CD4-positive, alpha-beta memory T cell (primary cell): ENCODE results near the gene POLD2. TPM values are rescaled to one million over a fixed set of nuclear protein-coding genes. Genes with fewer than 3 reads are reported as not detected.

Source experiments
- CTCF ChIA-PET: fragments of 350-600 bp; sonication (Branson Sonifier 250); formaldehyde crosslinking; loops from one replicate; lab custom pipeline; 2021; ENCODE audit warnings: inconsistent platforms; ENCODE audit not compliant: partially characterized antibody; lab: Charles Lee
- POLR2A ChIA-PET: fragments of 350-600 bp; sonication (Branson Sonifier 250); formaldehyde crosslinking; loops from one replicate; lab custom pipeline; 2021; ENCODE audit not compliant: partially characterized antibody; lab: Charles Lee
- DNase-seq, 5 donors: peaks; one replicate each; pipeline versions ENCODE4 v3.0.0 to v3.0.0-alpha.2; 2020 to 2022; ENCODE audit warnings: mixed read lengths in 1 of 5
- H3K27ac ChIP-seq: one replicate; pipeline ENCODE4 v1.7.0; 2013; ENCODE audit warnings: low read depth, low read length
- H3K27me3 ChIP-seq: 2 replicates; pipeline ENCODE4 v1.7.0; 2013; ENCODE audit warnings: mild to moderate bottlenecking, low read length, moderate library complexity; ENCODE audit not compliant: insufficient read depth
- H3K36me3 ChIP-seq: 2 replicates; pipeline ENCODE4 v1.7.0; 2013; ENCODE audit warnings: mild to moderate bottlenecking, low read length, moderate library complexity; ENCODE audit not compliant: insufficient read depth
- H3K4me1 ChIP-seq: 2 replicates; pipeline ENCODE4 v1.7.0; 2013; ENCODE audit warnings: mild to moderate bottlenecking, low read length, moderate library complexity; ENCODE audit not compliant: insufficient read depth
- H3K4me3 ChIP-seq, 2 donors: one replicate each; pipeline ENCODE4 v1.7.0; 2013; ENCODE audit warnings: low read length in 2 of 2, mild to moderate bottlenecking in 1 of 2
- H3K9me3 ChIP-seq, 2 donors: one replicate each; pipeline ENCODE4 v1.7.0; 2013; ENCODE audit warnings: low read length in 2 of 2, control low read depth in 1 of 2; ENCODE audit not compliant: control insufficient read depth in 1 of 2
- H3K27ac Mint-ChIP-seq, 7 donors: one replicate each; pipeline ENCODE4 v1.8.0; 2020 to 2021; ENCODE audit warnings: mixed read lengths in 7 of 7, mild to moderate bottlenecking in 6 of 7, inconsistent platforms in 3 of 7, moderate library complexity in 3 of 7
- H3K27me3 Mint-ChIP-seq, 2 donors: one replicate each; pipeline ENCODE4 v1.8.0; 2020 to 2021; ENCODE audit warnings: mixed read lengths in 2 of 2
- H3K36me3 Mint-ChIP-seq, 2 donors: one replicate each; pipeline ENCODE4 v1.8.0; 2020 to 2021; ENCODE audit warnings: mixed read lengths in 2 of 2, inconsistent platforms in 1 of 2, mild to moderate bottlenecking in 1 of 2
- H3K4me1 Mint-ChIP-seq, 4 donors: one replicate each; pipeline ENCODE4 v1.8.0; 2020 to 2021; ENCODE audit warnings: mixed read lengths in 4 of 4, mild to moderate bottlenecking in 1 of 4
- H3K4me3 Mint-ChIP-seq, 8 donors: one replicate each; pipeline ENCODE4 v1.8.0; 2020 to 2021; ENCODE audit warnings: mixed read lengths in 8 of 8, mild to moderate bottlenecking in 7 of 8, moderate library complexity in 6 of 8, inconsistent platforms in 3 of 8
- H3K9me3 Mint-ChIP-seq, 8 donors: one replicate each; pipeline ENCODE4 v1.8.0; 2020 to 2021; ENCODE audit warnings: mixed read lengths in 8 of 8, mild to moderate bottlenecking in 5 of 8, inconsistent platforms in 3 of 8, moderate library complexity in 1 of 8
- intact Hi-C: fragments of 100-400 bp; cut with micrococcal nuclease; formaldehyde crosslinking; loops from one replicate; pipeline ENCODE4 v1.15.1; 2023
- polyA plus RNA-seq, 2 donors: library from polyadenylated mRNA; unstranded; fragments of 300-500 nt; fragmentation: Illumina TruSeq; gene quantifications; one replicate each; pipeline ENCODE4 v1.2.3, GENCODE V29; 2021
- total RNA-seq, 2 experiments: library from RNA; stranded (reverse); gene quantifications; one replicate each; pipeline ENCODE4 v1.2.3, GENCODE V29; 2021

POLD2 gene
- total and polyA plus RNA-seq, 4 experiments from 2014 or later, result 48.7 to 94.4 (median 75.2) TPM

DNA sequence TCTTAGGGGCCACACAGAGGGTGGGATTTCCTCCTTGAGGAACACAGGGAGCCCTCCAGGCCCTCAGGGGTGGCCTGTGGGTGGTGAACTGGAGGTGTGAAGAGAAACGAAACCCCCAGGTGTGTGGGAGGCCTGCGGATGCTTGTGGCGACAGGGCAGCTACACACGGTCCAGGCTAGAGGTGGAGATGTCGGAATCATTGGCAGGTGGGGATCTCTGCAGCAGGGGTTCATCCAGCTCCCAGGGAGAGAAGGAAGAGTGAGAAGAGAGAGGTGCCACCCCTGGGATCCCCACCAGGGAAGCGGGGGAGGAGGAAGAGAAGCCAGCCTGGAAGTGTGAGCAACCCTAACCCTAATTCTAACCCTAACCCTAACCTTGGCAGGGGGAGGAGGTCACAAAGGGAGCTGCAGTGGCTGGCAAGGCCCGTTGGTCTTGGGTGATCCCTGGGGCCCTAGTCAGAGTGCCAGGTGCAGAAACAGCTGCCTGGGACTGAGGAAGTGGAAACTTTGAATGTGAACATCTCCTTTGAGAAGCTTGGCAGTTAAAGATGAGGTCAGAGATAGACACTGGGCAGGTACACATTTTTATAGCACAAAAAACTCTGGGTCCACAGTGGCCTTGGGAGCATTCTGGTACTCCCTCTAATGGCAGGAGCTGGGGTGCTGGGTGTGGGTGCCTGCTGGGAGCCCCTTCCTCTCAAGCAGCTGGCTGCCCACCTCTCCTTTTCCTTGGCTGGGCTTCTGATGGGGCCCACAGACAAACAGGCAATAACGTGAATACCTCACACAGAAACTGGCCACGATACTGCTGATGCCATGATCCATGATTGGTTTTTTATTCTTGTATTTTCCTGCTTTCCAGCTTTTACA, 26.1 kb downstream of the POLD2 start:
- Histone ChIP-seq H3K36me3 (no peaks in the 10 kb centered on the region), H3K27ac (no peak overlapping the region), H3K27me3 (no peaks in the 10 kb centered on the region), H3K9me3 (no peaks in the 10 kb centered on the region), H3K4me3 (no peak overlapping the region), H3K4me1 (no peaks in the 10 kb centered on the region)
- intact Hi-C loops, result no loop called here
- ChIA-PET POLR2A (no interaction called here), CTCF (no interaction called here)
- DNase-seq, result no peak
- Mint-ChIP-seq H3K27ac (peak overlapping the region in 1 of 7 donors; percentile 12), H3K4me3 (peak overlapping the region in 1 of 8 donors; percentile 23), H3K4me1 (peaks cover 0 to 5% (median under 1%) of the 10 kb centered on the region in 4 donors), H3K27me3 (peaks cover 2 to 3% of the 10 kb centered on the region in 2 donors), H3K36me3 (no peaks in the 10 kb centered on the region), H3K9me3 (no peaks in the 10 kb centered on the region)

DNA sequence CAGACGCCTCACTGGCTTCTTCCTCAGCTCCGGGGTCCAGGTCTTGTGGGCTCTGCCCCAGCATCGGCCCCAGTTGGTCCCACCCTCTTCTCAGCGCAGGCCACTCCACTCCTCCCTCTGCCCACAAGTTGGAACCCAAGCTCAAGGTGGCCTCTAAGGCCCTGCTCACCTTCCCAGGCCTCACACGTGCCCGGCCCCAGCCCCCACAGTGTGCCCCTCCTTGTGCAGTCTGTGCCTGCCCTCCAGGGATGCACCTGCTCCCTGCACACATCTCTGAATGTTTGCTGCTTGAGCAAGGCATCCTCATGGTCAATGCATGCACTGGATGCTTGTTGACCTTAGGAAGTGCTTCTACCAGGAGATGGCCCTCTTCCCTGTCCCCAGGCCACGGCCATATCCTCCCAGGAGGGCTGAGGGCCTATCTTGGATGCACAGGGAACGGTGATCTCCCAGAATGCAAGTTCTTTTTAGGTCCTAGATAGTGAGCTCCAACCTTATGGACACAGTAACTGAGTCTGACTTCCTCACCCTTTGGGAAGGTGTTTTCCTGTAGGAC, 26.9 kb downstream of the POLD2 start:
- peaks cover 0 to 2% of the 10 kb centered on the region in 2 donors for H3K27me3 Mint-ChIP-seq
- H3K27ac ChIP-seq, result no peak overlapping the region
- no peaks in the 10 kb centered on the region for H3K4me1 ChIP-seq
- no peak overlapping the region for H3K4me3 Mint-ChIP-seq
- no peak for DNase-seq
- no peak overlapping the region for H3K27ac Mint-ChIP-seq
- no peaks in the 10 kb centered on the region for H3K9me3 ChIP-seq
- H3K27me3 ChIP-seq, result no peaks in the 10 kb centered on the region
- no peak overlapping the region for H3K4me3 ChIP-seq
- no peaks in the 10 kb centered on the region for H3K36me3 Mint-ChIP-seq
- no peaks in the 10 kb centered on the region for H3K36me3 ChIP-seq
- CTCF ChIA-PET, result no interaction called here
- POLR2A ChIA-PET, result no interaction called here
- no peaks in the 10 kb centered on the region for H3K9me3 Mint-ChIP-seq
- peaks cover 0 to 5% (median under 1%) of the 10 kb centered on the region in 4 donors for H3K4me1 Mint-ChIP-seq
- intact Hi-C loops, result no loop called here

DNA sequence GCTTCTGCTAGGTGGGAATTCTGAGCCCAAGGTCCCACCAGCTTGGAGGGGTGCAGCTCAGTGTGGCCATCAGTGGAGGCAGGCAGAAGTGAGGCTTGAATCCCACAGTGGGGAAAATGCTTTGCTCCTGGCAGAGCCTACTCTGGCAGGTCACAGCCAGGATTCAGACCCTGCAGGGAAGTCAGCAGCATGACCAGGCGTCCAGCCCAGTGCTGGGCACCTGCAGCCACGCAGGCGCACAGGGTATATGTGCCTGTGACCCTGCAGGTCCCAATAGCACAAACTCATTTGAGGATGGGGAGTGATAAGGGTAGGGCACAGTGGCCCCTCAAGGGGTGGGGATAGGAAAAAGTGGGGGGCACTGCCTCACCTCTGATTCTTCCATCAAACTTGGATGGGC, 27.6 kb downstream of the POLD2 start:
- Histone ChIP-seq H3K27me3 (no peaks in the 10 kb centered on the region), H3K4me3 (no peak overlapping the region), H3K36me3 (no peaks in the 10 kb centered on the region), H3K4me1 (no peaks in the 10 kb centered on the region), H3K27ac (no peak overlapping the region), H3K9me3 (no peaks in the 10 kb centered on the region)
- no peaks in the 10 kb centered on the region for H3K36me3 Mint-ChIP-seq
- DNase-seq, result no peak
- H3K4me1 Mint-ChIP-seq, result peaks cover 0 to 5% (median under 1%) of the 10 kb centered on the region in 4 donors
- H3K27ac Mint-ChIP-seq, result no peak overlapping the region
- no peak overlapping the region for H3K4me3 Mint-ChIP-seq
- no peaks in the 10 kb centered on the region for H3K9me3 Mint-ChIP-seq
- H3K27me3 Mint-ChIP-seq, result peaks cover 0 to 2% of the 10 kb centered on the region in 2 donors
- ChIA-PET POLR2A (no interaction called here), CTCF (no interaction called here)
- intact Hi-C loops, result no loop called here

DNA sequence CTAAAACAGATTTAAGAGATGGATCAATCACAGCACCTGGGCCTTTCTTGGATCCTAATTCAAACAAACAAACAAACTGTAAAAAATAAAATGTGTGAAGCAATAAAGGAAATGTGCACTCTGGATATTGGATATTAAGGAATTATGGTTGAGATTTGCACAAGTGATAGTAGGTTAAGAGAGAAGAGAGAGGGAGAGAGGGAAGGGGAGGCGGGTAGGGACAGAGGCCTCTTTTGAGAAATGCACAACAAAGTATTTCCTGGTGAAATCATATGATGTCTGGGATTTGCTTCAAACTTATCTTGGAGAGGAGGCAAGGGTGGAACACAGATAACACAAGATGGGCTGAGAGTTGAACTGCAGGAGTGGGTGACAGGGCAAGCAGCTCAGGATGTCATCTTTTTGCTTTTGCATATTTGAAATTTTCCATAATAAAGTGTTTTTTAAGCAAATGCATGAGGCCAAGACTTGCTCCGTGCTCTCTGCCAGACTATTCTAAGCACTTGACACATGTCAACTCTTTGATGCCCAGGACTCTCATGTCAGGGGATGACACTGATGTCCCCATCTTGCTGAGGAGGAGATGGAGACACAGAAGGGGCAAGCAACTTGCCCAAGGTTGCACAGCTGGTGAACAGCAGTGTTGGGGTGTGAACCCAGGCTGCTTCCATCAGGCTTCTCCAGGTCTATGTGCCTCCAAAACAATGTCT, 28.3 kb downstream of the POLD2 start:
- DNase-seq, result no peak
- no peaks in the 10 kb centered on the region for H3K36me3 ChIP-seq
- H3K4me1 ChIP-seq, result no peaks in the 10 kb centered on the region
- no peak overlapping the region for H3K27ac Mint-ChIP-seq
- H3K9me3 Mint-ChIP-seq, result no peaks in the 10 kb centered on the region
- H3K4me1 Mint-ChIP-seq, result peaks cover 0 to 5% (median under 1%) of the 10 kb centered on the region in 4 donors
- no peaks in the 10 kb centered on the region for H3K9me3 ChIP-seq
- no peak overlapping the region for H3K4me3 Mint-ChIP-seq
- H3K27me3 Mint-ChIP-seq, result peaks cover 0 to 2% of the 10 kb centered on the region in 2 donors
- POLR2A ChIA-PET, result no interaction called here
- no peak overlapping the region for H3K27ac ChIP-seq
- intact Hi-C loops, result no loop called here
- CTCF ChIA-PET, result no interaction called here
- no peak overlapping the region for H3K4me3 ChIP-seq
- H3K36me3 Mint-ChIP-seq, result no peaks in the 10 kb centered on the region
- H3K27me3 ChIP-seq, result no peaks in the 10 kb centered on the region

DNA sequence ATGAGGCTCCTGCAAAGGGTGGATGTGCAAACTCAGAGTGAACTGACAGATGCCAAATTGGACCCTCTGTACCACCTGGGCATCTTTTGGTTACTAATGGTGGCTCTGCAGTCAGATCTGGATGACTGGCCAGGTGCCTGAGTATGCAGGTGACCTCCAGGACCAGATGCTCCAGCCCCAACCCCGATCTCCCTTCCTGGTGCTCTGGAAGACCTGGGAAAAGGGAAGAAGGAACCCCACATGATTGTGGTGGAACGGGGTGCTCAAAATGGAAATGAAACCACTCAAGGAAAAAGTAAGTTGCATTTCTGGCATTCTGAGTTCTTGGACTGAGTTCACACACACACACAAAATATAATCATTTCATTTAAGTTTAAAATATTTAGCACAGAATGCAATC, 29.0 kb downstream of the POLD2 start:
- Histone ChIP-seq H3K27me3 (no peaks in the 10 kb centered on the region), H3K9me3 (no peaks in the 10 kb centered on the region), H3K4me3 (no peak overlapping the region), H3K36me3 (no peaks in the 10 kb centered on the region), H3K27ac (no peak overlapping the region), H3K4me1 (no peaks in the 10 kb centered on the region)
- no peak for DNase-seq
- ChIA-PET POLR2A (no interaction called here), CTCF (no interaction called here)
- intact Hi-C loops, result no loop called here
- Mint-ChIP-seq H3K36me3 (no peaks in the 10 kb centered on the region), H3K9me3 (no peaks in the 10 kb centered on the region), H3K4me3 (no peak overlapping the region), H3K4me1 (peaks cover 0 to 5% (median under 1%) of the 10 kb centered on the region in 4 donors), H3K27me3 (peaks cover 0 to 2% of the 10 kb centered on the region in 2 donors), H3K27ac (no peak overlapping the region)

DNA sequence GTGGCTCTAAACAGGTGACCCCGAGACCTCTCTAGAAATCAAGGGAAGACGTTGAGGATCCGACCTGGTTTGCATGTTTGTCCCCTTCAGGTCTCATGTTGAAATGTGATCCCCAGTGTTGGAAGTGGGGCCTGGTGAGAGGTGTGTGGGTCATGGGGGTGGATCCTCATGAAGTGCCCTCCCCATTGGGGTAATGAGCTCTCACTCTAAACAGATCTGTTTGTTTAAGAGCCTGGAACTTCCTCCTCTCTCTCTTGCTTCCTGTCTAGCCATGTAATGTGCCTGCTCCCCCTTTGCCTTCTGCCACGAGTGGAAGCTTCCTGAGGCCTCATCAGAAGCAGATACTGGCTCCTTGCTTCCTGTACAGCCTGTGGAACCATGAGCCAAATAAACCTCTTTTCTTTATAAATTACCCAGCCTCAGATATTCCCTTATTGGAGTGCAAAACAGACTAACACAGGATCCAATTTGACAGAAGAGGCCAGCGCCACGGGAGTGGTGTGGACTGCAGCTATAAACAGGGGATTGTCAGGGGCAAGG, 30.2 kb downstream of the POLD2 start:
- POLR2A ChIA-PET, result no interaction called here
- no peak overlapping the region for H3K4me3 Mint-ChIP-seq
- CTCF ChIA-PET, result no interaction called here

More for the DNA sequence above, 30.2 kb downstream of the POLD2 start:
- no peaks in the 10 kb centered on the region for H3K4me1 ChIP-seq
- Mint-ChIP-seq H3K27me3 (peaks cover 0 to 4% of the 10 kb centered on the region in 2 donors), H3K27ac (no peak overlapping the region), H3K36me3 (no peaks in the 10 kb centered on the region), H3K4me1 (peaks cover 0 to 5% (median under 1%) of the 10 kb centered on the region in 4 donors), H3K9me3 (no peaks in the 10 kb centered on the region)
- no peak overlapping the region for H3K4me3 ChIP-seq
- H3K27me3 ChIP-seq, result no peaks in the 10 kb centered on the region
- DNase-seq, result no peak
- H3K27ac ChIP-seq, result no peak overlapping the region
- no peaks in the 10 kb centered on the region for H3K36me3 ChIP-seq
- intact Hi-C loops, result no loop called here
- no peaks in the 10 kb centered on the region for H3K9me3 ChIP-seq
